ENCODE data around the gene ARFRP1.

Gene ARFRP1

GRCh38 chr20:63697868-63698545 lies 9.8 kb downstream of the ARFRP1 start:
- no peak for TF ChIP-seq GATA1 (IDR thresholded peaks at IDR 0.05; ENCODE audit: low read depth, low read length)
- TF ChIP-seq POLR2A (IDR thresholded peaks at IDR 0.05; ENCODE audit: low read length), result no peak
- no peak for DNase-seq

DNA sequence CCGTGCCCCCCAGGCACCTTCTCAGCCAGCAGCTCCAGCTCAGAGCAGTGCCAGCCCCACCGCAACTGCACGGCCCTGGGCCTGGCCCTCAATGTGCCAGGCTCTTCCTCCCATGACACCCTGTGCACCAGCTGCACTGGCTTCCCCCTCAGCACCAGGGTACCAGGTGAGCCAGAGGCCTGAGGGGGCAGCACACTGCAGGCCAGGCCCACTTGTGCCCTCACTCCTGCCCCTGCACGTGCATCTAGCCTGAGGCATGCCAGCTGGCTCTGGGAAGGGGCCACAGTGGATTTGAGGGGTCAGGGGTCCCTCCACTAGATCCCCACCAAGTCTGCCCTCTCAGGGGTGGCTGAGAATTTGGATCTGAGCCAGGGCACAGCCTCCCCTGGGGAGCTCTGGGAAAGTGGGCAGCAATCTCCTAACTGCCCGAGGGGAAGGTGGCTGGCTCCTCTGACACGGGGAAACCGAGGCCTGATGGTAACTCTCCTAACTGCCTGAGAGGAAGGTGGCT lies 10.4 kb downstream of the ARFRP1 start:
- no peak for TF ChIP-seq GATA1 (IDR thresholded peaks at IDR 0.05; ENCODE audit: low read depth, low read length)
- TF ChIP-seq POLR2A (IDR thresholded peaks at IDR 0.05; ENCODE audit: low read length), result peak; percentile 36

DNA sequence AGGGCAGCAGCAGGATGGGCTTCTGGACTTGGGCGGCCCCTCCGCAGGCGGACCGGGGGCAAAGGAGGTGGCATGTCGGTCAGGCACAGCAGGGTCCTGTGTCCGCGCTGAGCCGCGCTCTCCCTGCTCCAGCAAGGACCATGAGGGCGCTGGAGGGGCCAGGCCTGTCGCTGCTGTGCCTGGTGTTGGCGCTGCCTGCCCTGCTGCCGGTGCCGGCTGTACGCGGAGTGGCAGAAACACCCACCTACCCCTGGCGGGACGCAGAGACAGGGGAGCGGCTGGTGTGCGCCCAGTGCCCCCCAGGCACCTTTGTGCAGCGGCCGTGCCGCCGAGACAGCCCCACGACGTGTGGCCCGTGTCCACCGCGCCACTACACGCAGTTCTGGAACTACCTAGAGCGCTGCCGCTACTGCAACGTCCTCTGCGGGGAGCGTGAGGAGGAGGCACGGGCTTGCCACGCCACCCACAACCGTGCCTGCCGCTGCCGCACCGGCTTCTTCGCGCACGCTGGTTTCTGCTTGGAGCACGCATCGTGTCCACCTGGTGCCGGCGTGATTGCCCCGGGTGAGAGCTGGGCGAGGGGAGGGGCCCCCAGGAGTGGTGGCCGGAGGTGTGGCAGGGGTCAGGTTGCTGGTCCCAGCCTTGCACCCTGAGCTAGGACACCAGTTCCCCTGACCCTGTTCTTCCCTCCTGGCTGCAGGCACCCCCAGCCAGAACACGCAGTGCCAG lies 11.0 kb downstream of the ARFRP1 start, which contains the start of gene TNFRSF6B:
TSS of gene TNFRSF6B (plus strand) at position 25 of the 729 bp plus-strand sequence. CDS start at position 141, 116 bp downstream.
- DNase-seq, result no peak
- no peak for TF ChIP-seq GATA1 (IDR thresholded peaks at IDR 0.05; ENCODE audit: low read depth, low read length)
- TF ChIP-seq POLR2A (IDR thresholded peaks at IDR 0.05; ENCODE audit: low read length), result peak; percentile 48

More for the DNA sequence above, 10.4 kb downstream of the ARFRP1 start:
- DNase-seq, result no peak

- DNase-seq, result no peak
Observed at GRCh38 chr20:63696306-63696627, 11.5 kb downstream of the ARFRP1 start.

GRCh38 chr20:63695424-63696305 lies 12.1 kb downstream of the ARFRP1 start:
- DNase-seq, result no peak

More at GRCh38 chr20:63696306-63696627, 11.5 kb downstream of the ARFRP1 start:
- no peak for TF ChIP-seq POLR2A (IDR thresholded peaks at IDR 0.05; ENCODE audit: low read length)
- TF ChIP-seq GATA1 (IDR thresholded peaks at IDR 0.05; ENCODE audit: low read depth, low read length), result no peak

GRCh38 chr20:63694584-63695423 lies 13.0 kb downstream of the ARFRP1 start:
- no peak for DNase-seq
- no peak for TF ChIP-seq GATA1 (IDR thresholded peaks at IDR 0.05; ENCODE audit: low read depth, low read length)
- TF ChIP-seq POLR2A (IDR thresholded peaks at IDR 0.05; ENCODE audit: low read length), result no peak

More at GRCh38 chr20:63695424-63696305, 12.1 kb downstream of the ARFRP1 start:
- TF ChIP-seq POLR2A (IDR thresholded peaks at IDR 0.05; ENCODE audit: low read length), result no peak
- no peak for TF ChIP-seq GATA1 (IDR thresholded peaks at IDR 0.05; ENCODE audit: low read depth, low read length)

DNA sequence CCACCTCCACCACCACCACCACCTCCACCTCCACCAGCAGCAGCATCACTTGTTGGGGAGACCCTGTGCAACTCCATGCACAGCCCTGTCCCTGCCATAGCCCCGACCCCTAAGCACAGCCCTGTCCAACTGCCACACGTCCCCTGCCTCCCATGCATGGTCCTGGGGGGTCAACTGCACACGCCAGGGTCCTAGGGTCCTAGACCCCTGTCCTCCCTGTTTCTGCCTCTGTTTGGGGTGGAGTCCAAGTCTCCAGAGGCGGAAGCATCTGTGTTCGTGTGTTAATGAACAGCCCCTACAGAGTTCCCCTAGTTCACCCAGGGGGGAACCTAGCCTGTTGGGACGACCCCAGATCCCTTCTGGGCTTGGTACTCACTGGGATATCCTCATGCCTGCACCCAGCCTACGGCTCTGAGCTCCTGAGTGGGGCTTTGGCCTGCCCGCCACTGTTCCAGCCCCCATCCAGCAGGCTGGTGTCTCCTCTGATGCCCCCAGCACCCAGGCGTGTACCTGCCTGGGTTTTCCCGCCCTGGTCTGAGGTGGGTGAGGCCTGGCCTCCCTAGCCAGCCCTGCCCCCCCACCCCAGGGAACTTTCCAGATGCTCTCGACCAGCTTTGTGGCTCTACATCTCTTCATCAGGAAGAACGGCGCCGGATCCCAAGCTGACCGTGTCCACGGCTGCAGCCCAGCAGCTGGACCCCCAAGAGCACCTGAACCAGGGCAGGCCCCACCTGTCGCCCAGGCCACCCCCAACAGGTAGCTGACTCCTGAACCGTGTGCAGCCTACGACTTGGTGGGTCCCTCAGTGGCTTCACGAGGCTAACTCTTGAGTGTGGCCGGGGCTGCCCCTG lies 13.8 kb downstream of the ARFRP1 start:
- TF ChIP-seq GATA1 (IDR thresholded peaks at IDR 0.05; ENCODE audit: low read depth, low read length), result no peak
- no peak for TF ChIP-seq POLR2A (IDR thresholded peaks at IDR 0.05; ENCODE audit: low read length)
- peak in 1 of 2 experiments; percentile 57 for DNase-seq

DNA sequence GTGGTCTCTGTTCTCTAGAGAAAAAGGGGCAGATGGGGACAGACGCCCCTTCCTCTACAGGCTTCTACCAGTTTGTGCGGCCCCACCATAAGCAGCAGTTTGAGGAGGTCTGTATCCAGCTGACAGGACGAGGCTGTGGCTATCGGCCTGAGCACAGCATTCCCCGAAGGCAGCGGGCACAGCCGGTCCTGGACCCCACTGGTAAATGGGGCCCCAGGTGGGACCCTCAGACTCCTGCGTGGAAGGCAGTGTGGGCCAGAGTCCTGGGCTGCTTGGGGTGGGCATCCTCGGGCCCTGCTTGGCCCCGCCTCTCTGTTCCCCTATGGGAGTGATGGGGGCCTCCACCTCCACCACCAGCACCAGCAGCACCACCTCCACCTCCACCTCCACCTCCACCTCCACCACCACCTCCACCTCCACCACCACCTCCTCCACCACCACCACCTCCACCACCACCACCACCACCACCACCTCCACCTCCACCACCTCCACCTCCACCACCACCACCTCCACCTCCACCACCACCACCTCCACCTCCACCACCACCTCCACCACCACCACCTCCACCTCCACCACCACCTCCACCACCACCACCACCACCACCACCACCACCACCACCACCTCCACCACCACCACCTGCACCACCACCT lies 14.6 kb downstream of the ARFRP1 start:
- DNase-seq, result no peak
- TF ChIP-seq GATA1 (IDR thresholded peaks at IDR 0.05; ENCODE audit: low read depth, low read length), result no peak
- TF ChIP-seq POLR2A (IDR thresholded peaks at IDR 0.05; ENCODE audit: low read length), result no peak

DNA sequence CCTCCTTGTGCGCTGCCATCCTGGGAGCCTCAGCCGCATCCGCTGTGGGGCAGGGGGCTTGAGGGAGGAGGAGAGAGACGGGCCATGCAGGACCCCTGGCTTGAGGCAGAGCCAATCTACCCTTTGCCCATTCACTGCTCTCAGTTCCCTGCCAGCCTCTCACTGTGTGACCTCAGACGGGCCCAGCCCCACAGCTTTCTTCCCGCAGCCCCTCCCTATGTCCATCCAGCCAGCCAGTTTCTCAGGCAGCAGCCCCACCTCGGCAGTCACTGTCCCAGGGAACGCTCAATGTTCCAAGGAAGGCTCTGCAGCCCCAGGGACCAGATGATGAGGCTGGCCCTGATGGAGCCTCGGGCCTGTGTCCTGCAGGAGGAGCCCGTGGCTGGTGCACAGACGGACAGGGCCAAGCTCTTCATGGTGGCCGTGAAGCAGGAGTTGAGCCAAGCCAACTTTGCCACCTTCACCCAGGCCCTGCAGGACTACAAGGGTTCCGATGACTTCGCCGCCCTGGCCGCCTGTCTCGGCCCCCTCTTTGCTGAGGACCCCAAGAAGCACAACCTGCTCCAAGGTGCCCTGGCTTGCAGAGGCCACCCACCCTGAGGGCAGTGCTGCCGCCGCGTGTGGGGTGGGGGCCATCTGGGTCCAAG lies 15.2 kb downstream of the ARFRP1 start:
- DNase-seq, result no peak
- TF ChIP-seq GATA1 (IDR thresholded peaks at IDR 0.05; ENCODE audit: low read depth, low read length) (no peak), POLR2A (IDR thresholded peaks at IDR 0.05; ENCODE audit: low read length) (no peak)

GRCh38 chr20:63691711-63692435 lies 15.9 kb downstream of the ARFRP1 start:
- no peak for TF ChIP-seq POLR2A (IDR thresholded peaks at IDR 0.05; ENCODE audit: low read length)
- TF ChIP-seq GATA1 (IDR thresholded peaks at IDR 0.05; ENCODE audit: low read depth, low read length), result no peak
- DNase-seq, result no peak
